PC-3 (cell line): Measurements from ENCODE around the gene TIMM9. TPM values are rescaled to one million over a fixed set of nuclear protein-coding genes. Genes with fewer than 3 reads are reported as not detected.
"Not testable (repeated sequence)": the region's sequence is repeated elsewhere in the genome, so short reads cannot be mapped to it uniquely, and the experiment has no call there.

Source experiments
- ATAC-seq: fragments of 200-7000 bp; cut with Tn5 transposase; 2 replicates; pipeline ENCODE4 v1.9.1; 2020; ENCODE audit warnings: mild to moderate bottlenecking, moderate library complexity
- BruUV-seq: library from RNA; stranded (reverse); fragments of 400-500 nt; replicated peaks from 2 replicates; lab custom pipeline; 2021; lab: Mats Ljungman, UMichigan
- CTCF ChIA-PET: fragments of 300-600 bp; sonication (Branson Sonifier 250); formaldehyde crosslinking; loops from one replicate; lab custom pipeline; 2022; ENCODE audit warnings: antibody characterized with exemption; lab: Charles Lee
- POLR2A ChIA-PET: fragments of 300-600 bp; sonication (Branson Sonifier 250); formaldehyde crosslinking; loops from one replicate; lab custom pipeline; 2022; ENCODE audit warnings: antibody characterized with exemption; ENCODE audit not compliant: unreplicated experiment; lab: Charles Lee
- DNase-seq: peaks from one replicate; pipeline ENCODE4 v3.0.0-alpha.2; 2015
- H2AFZ ChIP-seq: fragments of 300-600 bp; sonication (generic); 2 replicates; pipeline ENCODE4 v1.6.0; 2016; ENCODE audit warnings: antibody characterized with exemption, low read length
- H3F3A ChIP-seq: fragments of 300-600 bp; sonication (generic); one replicate; pipeline ENCODE4 v1.6.0; 2017; ENCODE audit warnings: antibody characterized with exemption, low read length, control low read depth, mild to moderate bottlenecking; ENCODE audit not compliant: unreplicated experiment
- H3K27ac ChIP-seq: fragments of 300-600 bp; sonication (generic); 2 replicates; pipeline ENCODE4 v1.5.1; 2016; ENCODE audit warnings: mild to moderate bottlenecking, low read length
- H3K27me3 ChIP-seq: fragments of 300-600 bp; sonication (generic); 2 replicates; pipeline ENCODE4 v1.6.1; 2016; ENCODE audit warnings: low read length, mixed read lengths
- H3K36me3 ChIP-seq: fragments of 300-600 bp; sonication (generic); 2 replicates; pipeline ENCODE4 v1.6.1; 2016; ENCODE audit warnings: low read depth, mixed run types, low read length, mixed read lengths
- H3K4me1 ChIP-seq: fragments of 300-600 bp; sonication (generic); 2 replicates; pipeline ENCODE4 v1.5.1; 2016; ENCODE audit warnings: low read length; ENCODE audit not compliant: insufficient read depth
- H3K4me2 ChIP-seq: fragments of 300-600 bp; sonication (generic); 2 replicates; pipeline ENCODE4 v1.6.0; 2016; ENCODE audit warnings: low read length
- H3K4me3 ChIP-seq: fragments of 300-600 bp; sonication (generic); 2 replicates; pipeline ENCODE4 v1.5.1; 2016; ENCODE audit warnings: mild to moderate bottlenecking, low read length, mixed read lengths
- H3K79me2 ChIP-seq: fragments of 300-600 bp; sonication (generic); 2 replicates; pipeline ENCODE4 v1.6.1; 2017; ENCODE audit warnings: low read length, mixed read lengths
- H3K9ac ChIP-seq: fragments of 300-600 bp; sonication (generic); 2 replicates; pipeline ENCODE4 v1.6.0; 2016; ENCODE audit warnings: mild to moderate bottlenecking, low read length
- H3K9me2 ChIP-seq: fragments of 300-600 bp; sonication (generic); replicated peaks from 2 replicates; pipeline ENCODE4 v1.6.1; 2016; ENCODE audit warnings: mixed run types, low read length, mixed read lengths
- H3K9me3 ChIP-seq: fragments of 300-600 bp; sonication (generic); 2 replicates; pipeline ENCODE4 v1.6.1; 2016; ENCODE audit warnings: low read length, mixed read lengths
- H4K20me1 ChIP-seq: fragments of 300-600 bp; sonication (generic); 2 replicates; pipeline ENCODE4 v1.6.1; 2016; ENCODE audit warnings: low read length, mixed read lengths
- CTCF ChIP-seq: fragments of 300-600 bp; sonication (generic); conservative IDR thresholded peaks from 2 replicates; pipeline ENCODE4 v1.5.1; 2017; ENCODE audit warnings: antibody characterized with exemption, low read depth, mild to moderate bottlenecking, low read length
- EZH2 ChIP-seq: fragments of 300-600 bp; sonication (generic); IDR thresholded peaks from one replicate; pipeline ENCODE4 v1.6.1; 2017; ENCODE audit warnings: antibody characterized with exemption, mild to moderate bottlenecking, low read length; ENCODE audit not compliant: unreplicated experiment
- EZH2phosphoT487 ChIP-seq: fragments of 300-600 bp; sonication (generic); IDR thresholded peaks from 2 replicates; pipeline ENCODE4 v1.6.1; 2018; ENCODE audit warnings: mild to moderate bottlenecking, antibody characterized with exemption, low read length, borderline replicate concordance
- intact Hi-C: fragments of 100-400 bp; cut with micrococcal nuclease; formaldehyde crosslinking; loops from 2 replicates; pipeline ENCODE4 v1.9.0; 2023
- total RNA-seq: library from RNA; depleted of rRNA; stranded (reverse); fragments of >200 nt; gene quantifications from 2 replicates; pipeline ENCODE4 v1.2.3, GENCODE V29; 2014

The TIMM9 gene
- total RNA-seq, 1 experiment from 2014 or later = 155 TPM

GRCh38 chr14:58428118-58428683 lies 870 bp upstream of the TIMM9 start:
- Histone ChIP-seq H3K4me2 (peak overlapping the region; percentile 79), H3K27me3 (no peaks in the 10 kb centered on the region), H3K4me3 (peak overlapping the region; percentile 70), H3K27ac (peak overlapping the region; percentile 77), H3K9me3 (no peaks in the 10 kb centered on the region), H3K9ac (peak overlapping the region; percentile 88), H3K4me1 (peaks cover 22% of the 10 kb centered on the region), H3K36me3 (peaks cover 15% of the 10 kb centered on the region), H3K9me2 (no peaks in the 10 kb centered on the region), H3K79me2 (peaks cover 60% of the 10 kb centered on the region), H4K20me1 (no peaks in the 10 kb centered on the region), H2AFZ (peak overlapping the region; percentile 96), H3F3A (peaks cover 10% of the 10 kb centered on the region)
- BruUV-seq = no TSS peak
- ChIA-PET CTCF (no interaction called here), POLR2A (interaction anchor here (0.6 kb wide), 2 partner anchors 173 to 193 kb away, joined by 3 read pairs; no protein-coding TSS in a partner anchor)
- DNase-seq = peak; percentile 80
- TF ChIP-seq CTCF (no peak), EZH2phosphoT487 (no peak), EZH2 (no peak)
- peak; percentile 51 for ATAC-seq
- intact Hi-C loops = loop anchor here (1.0 kb wide), 1 partner anchor 39 kb away; no protein-coding TSS in a partner anchor

GRCh38 chr14:58426670-58427280 lies 556 bp downstream of the TIMM9 start:
- Histone ChIP-seq H3K27me3 (no peaks in the 10 kb centered on the region), H4K20me1 (no peaks in the 10 kb centered on the region), H3K27ac (peak overlapping the region; percentile 77), H3K9ac (peak overlapping the region; percentile 88), H3K4me1 (peaks cover 22% of the 10 kb centered on the region), H3K79me2 (peaks cover 63% of the 10 kb centered on the region), H3K4me3 (peak overlapping the region; percentile 70), H2AFZ (peak overlapping the region; percentile 96), H3K36me3 (peaks cover 14% of the 10 kb centered on the region), H3K9me3 (no peaks in the 10 kb centered on the region), H3K4me2 (peak overlapping the region; percentile 79), H3F3A (peaks cover 10% of the 10 kb centered on the region), H3K9me2 (no peaks in the 10 kb centered on the region)
- intact Hi-C loops = loop anchor here (1.0 to 2.0 kb wide), 4 partner anchors 26 to 128 kb away; partner anchors contain the start of gene ARID4A
- TSS peak; percentile 77 for BruUV-seq
- DNase-seq (peak; percentile 36), ATAC-seq (peak; percentile 55)
- TF ChIP-seq CTCF (no peak), EZH2 (no peak), EZH2phosphoT487 (no peak)
- ChIA-PET CTCF (interaction anchor here (0.6 kb wide), 1 partner anchor 283 kb away, joined by 3 read pairs; no protein-coding TSS in a partner anchor), POLR2A (interaction anchor here (0.6 to 0.9 kb wide), 4 partner anchors 26 to 1024 kb away, joined by 4 to 9 read pairs (median 6); no protein-coding TSS in a partner anchor)

GRCh38 chr14:58416934-58417333 lies 10.4 kb downstream of the TIMM9 start:
- H3K27ac ChIP-seq, H3K9me3 ChIP-seq, ATAC-seq, H2AFZ ChIP-seq, H3K4me3 ChIP-seq, intact Hi-C loops, POLR2A ChIA-PET, H3K4me1 ChIP-seq, CTCF ChIA-PET, BruUV-seq, H3K9me2 ChIP-seq, H3K9ac ChIP-seq, H3K4me2 ChIP-seq, H4K20me1 ChIP-seq, H3K27me3 ChIP-seq, H3F3A ChIP-seq, DNase-seq: not testable (repeated sequence)
- Histone ChIP-seq H3K79me2 (peaks cover 54% of the 10 kb centered on the region), H3K36me3 (peaks cover 70% of the 10 kb centered on the region)
